Neural progenitor cell (in vitro differentiated cells): ENCODE data around the gene CDK8. TPM values are rescaled to one million over a fixed set of nuclear protein-coding genes. Genes with fewer than 3 reads are reported as not detected.

Source experiments
- DNase-seq: peaks from one replicate; pipeline ENCODE4 v3.0.0-alpha.2; 2016; ENCODE audit warnings: low spot score
- H2AFZ ChIP-seq: fragments of 200-600 bp; sonication (generic); replicated peaks from 2 replicates; pipeline ENCODE4 v1.6.1; 2016; ENCODE audit warnings: antibody characterized with exemption
- H3F3A ChIP-seq: fragments of 200-600 bp; sonication (generic); 2 replicates; pipeline ENCODE4 v1.6.1; 2016; ENCODE audit warnings: antibody characterized with exemption, low read depth
- H3K27ac ChIP-seq: fragments of 200-600 bp; sonication (generic); 2 replicates; pipeline ENCODE4 v1.5.1; 2016; ENCODE audit warnings: mild to moderate bottlenecking
- H3K27me3 ChIP-seq: fragments of 200-600 bp; sonication (generic); 2 replicates; pipeline ENCODE4 v1.6.1; 2016; ENCODE audit warnings: mild to moderate bottlenecking, moderate library complexity
- H3K36me3 ChIP-seq: fragments of 200-600 bp; sonication (generic); 2 replicates; pipeline ENCODE4 v1.5.1; 2016
- H3K4me1 ChIP-seq: fragments of 200-600 bp; sonication (generic); 2 replicates; pipeline ENCODE4 v1.6.1; 2016; ENCODE audit warnings: mixed run types
- H3K4me2 ChIP-seq: fragments of 200-600 bp; sonication (generic); 2 replicates; pipeline ENCODE4 v1.6.1; 2016
- H3K4me3 ChIP-seq: fragments of 200-600 bp; sonication (generic); 2 replicates; pipeline ENCODE4 v1.5.1; 2016
- H3K79me2 ChIP-seq: fragments of 200-600 bp; sonication (generic); 2 replicates; pipeline ENCODE4 v1.6.1; 2016; ENCODE audit warnings: low read depth
- H3K9ac ChIP-seq: fragments of 200-600 bp; sonication (generic); 2 replicates; pipeline ENCODE4 v1.6.1; 2016
- H3K9me3 ChIP-seq: fragments of 200-600 bp; sonication (generic); 2 replicates; pipeline ENCODE4 v1.5.1; 2016; ENCODE audit warnings: low read depth
- H4K20me1 ChIP-seq: fragments of 200-600 bp; sonication (generic); 2 replicates; pipeline ENCODE4 v1.6.1; 2016; ENCODE audit warnings: low read depth
- H3K27ac Mint-ChIP-seq: 3 replicates; pipeline ENCODE4 v1.8.0; 2021; ENCODE audit warnings: mixed read lengths
- H3K27me3 Mint-ChIP-seq: 2 replicates; pipeline ENCODE4 v1.8.0; 2022; ENCODE audit warnings: low read depth, mild to moderate bottlenecking, inconsistent platforms, moderate library complexity, mixed read lengths; ENCODE audit not compliant: insufficient read depth
- H3K36me3 Mint-ChIP-seq: 3 replicates; pipeline ENCODE4 v1.8.0; 2021; ENCODE audit warnings: mixed read lengths
- H3K4me1 Mint-ChIP-seq: 3 replicates; pipeline ENCODE4 v1.8.0; 2021; ENCODE audit warnings: mixed read lengths
- H3K4me3 Mint-ChIP-seq: 3 replicates; pipeline ENCODE4 v1.8.0; 2021; ENCODE audit warnings: mild to moderate bottlenecking, moderate library complexity, mixed read lengths
- H3K9me3 Mint-ChIP-seq: 3 replicates; pipeline ENCODE4 v1.8.0; 2020; ENCODE audit warnings: mixed read lengths
- CTCF ChIP-seq: fragments of 200-600 bp; sonication (generic); IDR thresholded peaks from 2 replicates; pipeline ENCODE4 v1.5.1; 2017; ENCODE audit warnings: antibody characterized with exemption, mild to moderate bottlenecking
- EZH2 ChIP-seq: fragments of 200-600 bp; sonication (generic); IDR thresholded peaks from 2 replicates; pipeline ENCODE4 v1.6.1; 2017; ENCODE audit warnings: antibody characterized with exemption, mild to moderate bottlenecking, moderate library complexity
- EZH2phosphoT487 ChIP-seq: fragments of 200-600 bp; sonication (generic); IDR thresholded peaks from 2 replicates; pipeline ENCODE4 v1.6.1; 2017; ENCODE audit warnings: antibody characterized with exemption
- total RNA-seq: library from RNA; depleted of rRNA; stranded (reverse); fragments of >200 nt; gene quantifications from 2 replicates; pipeline ENCODE4 v1.2.3, GENCODE V29; 2015; ENCODE audit warnings: low replicate concordance

The CDK8 gene
- total RNA-seq, 1 donor from 2014 or later: 69.3 TPM

GRCh38 chr13:26324294-26324693, 70.4 kb downstream of the CDK8 start:
- Mint-ChIP-seq H3K4me3 (no peak overlapping the region), H3K4me1 (no peaks in the 10 kb centered on the region), H3K36me3 (peaks cover 10% of the 10 kb centered on the region), H3K27ac (no peak overlapping the region), H3K9me3 (peaks cover 17% of the 10 kb centered on the region), H3K27me3 (no peaks in the 10 kb centered on the region)
- no peaks in the 10 kb centered on the region for H3K36me3 ChIP-seq
- no peaks in the 10 kb centered on the region for H3F3A ChIP-seq
- no peak for DNase-seq
- no peak overlapping the region for H3K4me2 ChIP-seq
- H4K20me1 ChIP-seq: peaks cover 39% of the 10 kb centered on the region
- no peak overlapping the region for H2AFZ ChIP-seq
- no peaks in the 10 kb centered on the region for H3K9me3 ChIP-seq
- peaks cover 97% of the 10 kb centered on the region for H3K79me2 ChIP-seq
- H3K4me3 ChIP-seq: no peak overlapping the region
- H3K9ac ChIP-seq: no peak overlapping the region
- H3K27ac ChIP-seq: no peak overlapping the region
- no peaks in the 10 kb centered on the region for H3K27me3 ChIP-seq
- TF ChIP-seq CTCF: no peak
- TF ChIP-seq EZH2phosphoT487: no peak
- no peak for TF ChIP-seq EZH2
- peaks cover 8% of the 10 kb centered on the region for H3K4me1 ChIP-seq

GRCh38 chr13:26324867-26325266, 70.9 kb downstream of the CDK8 start:
- peaks cover 20% of the 10 kb centered on the region for H3K9me3 Mint-ChIP-seq
- no peaks in the 10 kb centered on the region for H3K27me3 Mint-ChIP-seq
- Histone ChIP-seq H4K20me1 (peaks cover 39% of the 10 kb centered on the region), H3K9ac (no peak overlapping the region), H3K36me3 (no peaks in the 10 kb centered on the region), H3K4me1 (peaks cover 8% of the 10 kb centered on the region), H3F3A (no peaks in the 10 kb centered on the region), H3K27ac (no peak overlapping the region), H3K27me3 (no peaks in the 10 kb centered on the region), H2AFZ (no peak overlapping the region), H3K4me2 (no peak overlapping the region), H3K4me3 (no peak overlapping the region), H3K9me3 (no peaks in the 10 kb centered on the region), H3K79me2 (peaks cover 97% of the 10 kb centered on the region)
- no peak overlapping the region for H3K4me3 Mint-ChIP-seq
- H3K36me3 Mint-ChIP-seq: peaks cover 13% of the 10 kb centered on the region
- TF ChIP-seq CTCF: no peak
- TF ChIP-seq EZH2phosphoT487: no peak
- no peak for TF ChIP-seq EZH2
- no peak overlapping the region for H3K27ac Mint-ChIP-seq
- DNase-seq: no peak
- H3K4me1 Mint-ChIP-seq: no peaks in the 10 kb centered on the region

- no peaks in the 10 kb centered on the region for H3K27me3 Mint-ChIP-seq
Measured at GRCh38 chr13:26325876-26326275, 71.9 kb downstream of the CDK8 start.

More at GRCh38 chr13:26325876-26326275, 71.9 kb downstream of the CDK8 start:
- Histone ChIP-seq H3K4me1 (peaks cover 8% of the 10 kb centered on the region), H3K4me3 (no peak overlapping the region), H3K9me3 (no peaks in the 10 kb centered on the region), H3K4me2 (no peak overlapping the region), H3K27ac (no peak overlapping the region), H3K36me3 (no peaks in the 10 kb centered on the region), H3K9ac (no peak overlapping the region), H3K27me3 (no peaks in the 10 kb centered on the region), H3F3A (no peaks in the 10 kb centered on the region), H3K79me2 (peaks cover 97% of the 10 kb centered on the region), H2AFZ (no peak overlapping the region), H4K20me1 (peaks cover 35% of the 10 kb centered on the region)
- no peak for TF ChIP-seq EZH2
- no peak for TF ChIP-seq EZH2phosphoT487
- TF ChIP-seq CTCF: no peak
- H3K27ac Mint-ChIP-seq: no peak overlapping the region
- H3K36me3 Mint-ChIP-seq: peaks cover 18% of the 10 kb centered on the region
- no peak overlapping the region for H3K4me3 Mint-ChIP-seq
- no peaks in the 10 kb centered on the region for H3K4me1 Mint-ChIP-seq
- no peak for DNase-seq
- peaks cover 26% of the 10 kb centered on the region for H3K9me3 Mint-ChIP-seq
